GM19025 (cell line): ENCODE measurements around the gene GRM7.

Source experiments
- ATAC-seq: cut with Tn5 transposase; IDR thresholded peaks from one replicate; pipeline ENCODE4 v1.9.1; 2021; ENCODE audit warnings: mild to moderate bottlenecking, low read depth, moderate library complexity; ENCODE audit not compliant: unreplicated experiment

GRM7 gene

DNA sequence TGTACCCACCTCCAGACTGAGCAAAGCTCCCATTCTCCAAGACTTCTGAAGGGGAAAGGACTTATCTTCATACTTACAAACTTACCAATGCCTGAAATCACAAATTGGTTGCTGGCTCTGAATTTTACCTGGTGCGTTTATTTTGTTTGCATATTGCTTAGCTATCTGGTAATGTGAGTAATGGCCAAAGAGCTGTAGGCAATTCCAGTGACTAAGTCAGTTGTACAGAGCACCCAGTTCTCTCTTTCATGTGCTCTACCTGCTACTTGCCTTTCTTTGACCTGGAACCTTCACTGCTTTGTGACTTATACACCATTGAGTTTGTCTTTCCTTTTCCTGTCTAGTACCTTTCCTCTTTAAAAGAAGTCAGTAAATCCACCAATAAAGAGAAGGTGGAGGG, 884.8 kb downstream of the GRM7 start:
- ATAC-seq: no peak

GRCh38 chr3:7749931-7750695, 889.2 kb downstream of the GRM7 start:
- no peak for ATAC-seq

- no peak for ATAC-seq
Observed at GRCh38 chr3:7752005-7752404, 891.1 kb downstream of the GRM7 start.

- no peak for ATAC-seq
Observed at GRCh38 chr3:7754653-7755441, 893.9 kb downstream of the GRM7 start.

DNA sequence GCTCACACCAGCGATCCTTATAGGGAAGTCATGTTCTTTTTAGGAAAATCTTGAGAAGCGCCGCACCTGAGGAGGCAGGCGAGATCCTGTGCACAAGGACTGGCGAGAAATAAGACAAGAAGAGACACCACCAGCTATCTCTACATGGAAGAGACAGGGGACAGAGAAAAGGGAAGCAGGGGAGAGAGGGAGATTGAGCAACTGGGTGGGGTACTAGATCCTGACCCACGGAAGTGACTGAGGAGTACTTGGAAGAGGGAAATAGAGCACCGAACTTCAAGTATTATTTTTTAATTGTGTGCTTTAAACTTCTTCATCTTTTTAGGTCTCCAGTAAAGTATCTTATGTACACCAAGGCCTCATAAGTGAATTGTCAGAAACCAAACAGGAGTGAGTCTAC, 898.7 kb downstream of the GRM7 start:
- no peak for ATAC-seq

DNA sequence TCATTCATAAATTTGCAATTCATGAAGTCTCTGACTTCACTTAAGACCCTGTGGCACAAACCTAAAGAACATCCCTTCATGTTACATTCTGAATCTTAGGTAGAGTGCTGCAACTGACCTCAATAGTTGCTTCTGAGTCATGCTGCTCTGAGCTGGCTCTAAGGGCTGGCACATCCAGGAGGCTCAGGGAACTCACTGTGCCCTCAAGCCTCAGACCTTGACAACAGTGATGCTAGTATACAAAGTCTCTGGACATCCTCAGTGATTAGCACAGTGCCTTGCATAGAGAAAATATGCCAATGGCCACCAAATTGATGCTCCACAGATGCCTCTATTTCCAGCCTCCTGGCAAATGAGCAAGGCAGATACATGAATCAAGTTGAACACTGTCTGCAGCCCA, 899.8 kb downstream of the GRM7 start:
- ATAC-seq: no peak

DNA sequence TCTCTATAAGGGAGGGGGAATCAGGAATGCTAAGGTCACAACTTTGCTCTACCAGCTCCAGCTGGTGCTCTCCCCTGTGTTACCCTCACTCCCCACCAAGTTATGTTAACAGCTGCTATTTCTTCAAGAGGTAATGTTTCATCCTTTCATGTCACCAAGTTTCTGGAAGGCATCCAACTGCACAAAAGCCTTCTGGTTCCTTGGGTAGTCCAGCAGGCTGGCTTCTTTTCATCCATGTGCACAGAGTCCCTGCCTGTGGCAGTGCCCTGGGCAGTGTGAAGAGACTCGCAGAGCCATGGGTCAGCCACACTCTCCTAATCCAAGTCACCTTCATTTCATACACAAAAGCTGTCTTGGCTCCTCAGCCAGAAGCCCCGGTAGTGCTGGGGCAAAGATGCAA, 903.2 kb downstream of the GRM7 start:
- ATAC-seq: no peak

DNA sequence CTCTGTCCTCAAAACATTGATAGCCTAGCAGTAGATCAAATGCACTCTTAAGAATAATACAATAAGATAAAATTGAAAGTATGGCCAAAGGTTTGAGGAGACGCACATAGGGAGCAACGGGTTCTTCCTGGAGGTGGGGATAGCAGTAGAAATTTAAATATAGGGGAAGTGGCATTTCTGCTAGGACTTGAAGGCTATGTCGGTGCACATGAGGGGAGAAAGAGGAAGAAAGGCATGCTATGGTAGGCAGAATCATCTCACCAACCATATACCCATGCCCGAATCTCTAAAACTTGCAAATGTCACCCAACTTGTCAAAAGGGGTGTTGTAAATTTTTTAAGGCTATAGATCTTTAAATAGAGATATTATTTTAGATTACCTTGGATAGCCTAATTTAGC, 905.6 kb downstream of the GRM7 start:
- ATAC-seq: no peak

- no peak for ATAC-seq
Observed at GRCh38 chr3:7779331-7779730, 918.4 kb downstream of the GRM7 start.

GRCh38 chr3:7781395-7781794, 920.5 kb downstream of the GRM7 start:
- ATAC-seq: no peak

GRCh38 chr3:7787871-7788828, 927.2 kb downstream of the GRM7 start:
- ATAC-seq: no peak

GRCh38 chr3:7788881-7789280, 928.0 kb downstream of the GRM7 start:
- no peak for ATAC-seq

GRCh38 chr3:7789324-7789723, 928.4 kb downstream of the GRM7 start:
- ATAC-seq: no peak

DNA sequence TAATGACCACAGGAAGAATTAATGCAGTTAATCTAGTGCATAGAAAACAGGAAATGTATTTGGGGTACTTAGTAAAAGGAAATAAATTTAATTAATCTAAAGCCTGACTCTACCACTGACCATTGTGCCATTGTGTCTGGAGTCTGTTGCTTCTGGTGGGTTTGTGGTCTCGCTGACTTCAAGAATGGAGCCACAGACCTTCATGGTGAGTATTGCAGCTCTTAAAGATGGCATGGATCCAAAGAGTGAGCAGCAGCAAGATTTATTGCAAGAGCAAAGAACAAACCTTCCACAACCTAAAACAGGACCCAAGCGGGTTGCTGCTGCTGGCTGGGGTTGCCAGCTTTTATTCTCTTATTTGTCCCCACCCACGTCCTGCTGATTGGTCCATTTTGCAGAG, 929.2 kb downstream of the GRM7 start:
- no peak for ATAC-seq
